SK-N-SH (cell line): ENCODE measurements around the gene IL1F10. TPM values are rescaled to one million over a fixed set of nuclear protein-coding genes. Genes with fewer than 3 reads are reported as not detected.

Experiments
- CTCF ChIA-PET: fragments of 300-600, 350-600 bp; formaldehyde crosslinking; extraction: SDS; loops from one replicate; lab custom pipeline; 2021; lab: Yijun Ruan, JAX
- POLR2A ChIA-PET: fragments of 350-600 bp; sonication (Branson Sonifier 250); formaldehyde crosslinking; extraction: SDS; loops from one replicate; lab custom pipeline; 2020; ENCODE audit warnings: antibody characterized with exemption, inconsistent platforms; lab: Yijun Ruan, JAX
- DNase-seq: peaks from one replicate; pipeline ENCODE4 v3.0.0; 2012
- H2AFZ ChIP-seq: fragments of 200-600 bp; sonication (generic); 2 replicates; pipeline ENCODE4 v1.8.1; 2016; ENCODE audit warnings: antibody characterized with exemption, mild to moderate bottlenecking, low read depth
- H3F3A ChIP-seq: fragments of 200-600 bp; sonication (generic); replicated peaks from 2 replicates; pipeline ENCODE3; 2016; ENCODE audit warnings: antibody characterized with exemption, mild to moderate bottlenecking; ENCODE audit not compliant: insufficient read depth
- H3K27ac ChIP-seq, 2 experiments: fragments of 200-500 bp in 1 of 2; fragments of 200-600 bp in 1 of 2; sonication (Bioruptor generic) in 1 of 2; sonication (generic), shearing (Covaris generic) in 1 of 2; 2 replicates each; pipeline versions ENCODE4 v1.5.1 to v1.6.1; 2014 to 2016; ENCODE audit warnings: low read depth in 2 of 2, inconsistent platforms in 1 of 2, low read length in 1 of 2, mild to moderate bottlenecking in 1 of 2, mixed read lengths in 1 of 2
- H3K27me3 ChIP-seq: fragments of 200-600 bp; sonication (generic), shearing (Covaris generic); 2 replicates; pipeline ENCODE4 v1.6.1; 2016; ENCODE audit warnings: mixed run types; ENCODE audit not compliant: insufficient read depth
- H3K36me3 ChIP-seq, 2 experiments: fragments of 200-500 bp in 1 of 2; fragments of 200-600 bp in 1 of 2; sonication (Bioruptor generic) in 1 of 2; sonication (generic) in 1 of 2; replicated peaks in 1 of 2; 2 replicates each; pipeline versions ENCODE3 to v1.5.1; 2014 to 2016; ENCODE audit warnings: low read length in 1 of 2, mild to moderate bottlenecking in 1 of 2; ENCODE audit not compliant: insufficient read depth in 2 of 2, control insufficient read depth in 1 of 2
- H3K4me1 ChIP-seq, 2 experiments: fragments of 200-500 bp in 1 of 2; fragments of 200-600 bp in 1 of 2; sonication (Bioruptor generic) in 1 of 2; sonication (generic), shearing (Covaris generic) in 1 of 2; 2 replicates each; pipeline versions ENCODE4 v1.5.1 to v1.6.1; 2014 to 2016; ENCODE audit warnings: low read depth in 1 of 2, low read length in 1 of 2, mixed run types in 1 of 2; ENCODE audit not compliant: insufficient read depth in 2 of 2, control insufficient read depth in 1 of 2
- H3K4me2 ChIP-seq: fragments of 200-600 bp; sonication (generic), shearing (Covaris generic); 2 replicates; pipeline ENCODE4 v1.6.1; 2017; ENCODE audit warnings: mixed run types
- H3K4me3 ChIP-seq, 2 experiments: fragments of 200-500 bp in 1 of 2; fragments of 200-600 bp in 1 of 2; sonication (Bioruptor generic) in 1 of 2; sonication (generic), shearing (Covaris generic) in 1 of 2; 2 replicates each; pipeline versions ENCODE4 v1.5.1 to v1.8.1; 2014 to 2016; ENCODE audit warnings: low read depth in 2 of 2, inconsistent platforms in 1 of 2, low read length in 1 of 2, mild to moderate bottlenecking in 1 of 2, mixed read lengths in 1 of 2, moderate library complexity in 1 of 2
- H3K79me2 ChIP-seq: fragments of 200-600 bp; sonication (generic); 2 replicates; pipeline ENCODE4 v1.8.1; 2017; ENCODE audit warnings: mild to moderate bottlenecking; ENCODE audit not compliant: insufficient read depth
- H3K9ac ChIP-seq: fragments of 200-600 bp; sonication (generic); 2 replicates; pipeline ENCODE4 v1.6.1; 2017; ENCODE audit warnings: mixed run types
- H3K9me2 ChIP-seq: fragments of 200-600 bp; sonication (generic); 2 replicates; pipeline ENCODE4 v1.6.1; 2017; ENCODE audit warnings: mixed run types
- H3K9me3 ChIP-seq: fragments of 200-600 bp; sonication (generic); 2 replicates; pipeline ENCODE4 v1.6.1; 2017; ENCODE audit warnings: mixed run types, mild to moderate bottlenecking, moderate library complexity
- H4K20me1 ChIP-seq: fragments of 200-600 bp; sonication (generic); 2 replicates; pipeline ENCODE4 v1.6.1; 2017; ENCODE audit warnings: mild to moderate bottlenecking, mixed run types; ENCODE audit not compliant: insufficient read depth
- CHD2 ChIP-seq: fragments of 150-350 bp; IDR thresholded peaks from 2 replicates; pipeline ENCODE4 v1.6.1; 2018; ENCODE audit warnings: low read length; ENCODE audit not compliant: partially characterized antibody
- EZH2phosphoT487 ChIP-seq: fragments of 200-600 bp; sonication (generic); IDR thresholded peaks from 2 replicates; pipeline ENCODE4 v1.6.1; 2017; ENCODE audit warnings: low read depth, mixed run types, mild to moderate bottlenecking, antibody characterized with exemption, moderate library complexity, borderline replicate concordance
- FOXJ3 ChIP-seq: sonication (generic); formaldehyde crosslinking; IDR thresholded peaks from 2 replicates; pipeline ENCODE4 v1.5.1; 2020; ENCODE audit warnings: mild to moderate bottlenecking, missing genetic modification reagents
- GATA2 ChIP-seq: sonication (generic); formaldehyde crosslinking; IDR thresholded peaks from 2 replicates; pipeline ENCODE4 v1.5.0; 2020; ENCODE audit warnings: mild to moderate bottlenecking, missing genetic modification reagents
- JUND ChIP-seq: IDR thresholded peaks from 2 replicates; pipeline ENCODE4 v1.4.0; 2012
- MEF2A ChIP-seq: IDR thresholded peaks from 2 replicates; pipeline ENCODE4 v1.4.0; 2012; ENCODE audit warnings: low read depth, borderline replicate concordance
- NFIC ChIP-seq: IDR thresholded peaks from 2 replicates; pipeline ENCODE4 v1.4.0; 2012; ENCODE audit warnings: borderline replicate concordance
- NRF1 ChIP-seq: IDR thresholded peaks from 2 replicates; pipeline ENCODE4 v1.6.1; 2012; ENCODE audit warnings: low read depth, mild to moderate bottlenecking, low read length
- RAD21 ChIP-seq: IDR thresholded peaks from 2 replicates; pipeline ENCODE4 v1.6.1; 2012; ENCODE audit warnings: mild to moderate bottlenecking, low read length
- RFX5 ChIP-seq: IDR thresholded peaks from 2 replicates; pipeline ENCODE4 v1.6.1; 2012; ENCODE audit warnings: mild to moderate bottlenecking, improper control_type of control experiment, low read length
- TAF1 ChIP-seq: IDR thresholded peaks from 2 replicates; pipeline ENCODE4 v1.6.1; 2012; ENCODE audit warnings: low read depth, mild to moderate bottlenecking, low read length, moderate library complexity, borderline replicate concordance
- YY1 ChIP-seq: IDR thresholded peaks from 2 replicates; pipeline ENCODE4 v1.4.0; 2012; ENCODE audit warnings: low read depth, mild to moderate bottlenecking
- WGBS: methylation state at CpG from one replicate; pipeline ENCODE4 v1.1.6; 2017; ENCODE audit warnings: low lambda C conversion rate; 5-methylcytosine and 5-hydroxymethylcytosine counted together
- polyA plus RNA-seq, 3 experiments: library from polyadenylated mRNA; depleted of rRNA; stranded (reverse); fragments of >200 nt; gene quantifications; 2 replicates each; pipeline ENCODE4 v1.2.3, GENCODE V29; 2012
- TF ChIP-seq, protein P1 (sequence below): IDR thresholded peaks from 2 replicates; pipeline ENCODE4 v1.4.0; 2012; ENCODE audit warnings: low read depth
- TF ChIP-seq, protein P2 (sequence below): IDR thresholded peaks from 2 replicates; pipeline ENCODE4 v1.6.1; 2012; ENCODE audit warnings: mild to moderate bottlenecking, low read depth, low read length, moderate library complexity

IL1F10 gene
- polyA plus RNA-seq, 1 of the 3 experiments (the other 2 are of a cell fraction): not detected

DNA sequence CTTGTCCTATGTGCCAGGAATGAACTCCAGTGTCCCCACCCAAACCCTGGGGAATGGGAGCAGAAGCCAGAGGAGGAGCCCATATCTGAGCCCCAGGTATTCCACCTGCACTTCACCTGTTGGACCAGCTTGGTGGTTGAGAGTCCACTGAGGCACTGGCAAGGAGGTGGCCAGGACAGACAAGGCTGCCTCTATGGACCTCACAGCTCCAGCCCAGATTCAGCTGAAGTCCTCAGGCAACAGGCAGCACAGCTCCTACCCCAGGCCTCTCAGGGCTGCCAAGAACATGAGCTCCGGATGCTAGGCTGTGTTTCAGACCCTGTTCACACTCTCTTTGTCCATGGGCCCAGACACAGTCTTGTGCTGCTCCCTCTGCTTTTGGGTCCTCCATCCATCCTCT, 2.9 kb upstream of the IL1F10 start:
- Histone ChIP-seq H3K79me2 (no peaks in the 10 kb centered on the region), H4K20me1 (no peaks in the 10 kb centered on the region), H2AFZ (no peak overlapping the region), H3K27ac (no peak overlapping the region), H3K36me3 (no peaks in the 10 kb centered on the region), H3K27me3 (no peaks in the 10 kb centered on the region; the same call in 1 of the 2 replicates), H3F3A (no peaks in the 10 kb centered on the region), H3K4me2 (no peak overlapping the region), H3K4me1 (no peaks in the 10 kb centered on the region), H3K9me3 (no peaks in the 10 kb centered on the region), H3K9me2 (no peaks in the 10 kb centered on the region), H3K9ac (no peak overlapping the region), H3K4me3 (no peak overlapping the region)
- TF ChIP-seq, protein P1, sequence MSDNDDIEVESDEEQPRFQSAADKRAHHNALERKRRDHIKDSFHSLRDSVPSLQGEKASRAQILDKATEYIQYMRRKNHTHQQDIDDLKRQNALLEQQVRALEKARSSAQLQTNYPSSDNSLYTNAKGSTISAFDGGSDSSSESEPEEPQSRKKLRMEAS: no peak
- TF ChIP-seq FOXJ3 (CRISPR knock-in tag): no peak
- no peak for TF ChIP-seq NRF1
- no peak for TF ChIP-seq RFX5
- no peak for TF ChIP-seq JUND
- TF ChIP-seq, protein P2, sequence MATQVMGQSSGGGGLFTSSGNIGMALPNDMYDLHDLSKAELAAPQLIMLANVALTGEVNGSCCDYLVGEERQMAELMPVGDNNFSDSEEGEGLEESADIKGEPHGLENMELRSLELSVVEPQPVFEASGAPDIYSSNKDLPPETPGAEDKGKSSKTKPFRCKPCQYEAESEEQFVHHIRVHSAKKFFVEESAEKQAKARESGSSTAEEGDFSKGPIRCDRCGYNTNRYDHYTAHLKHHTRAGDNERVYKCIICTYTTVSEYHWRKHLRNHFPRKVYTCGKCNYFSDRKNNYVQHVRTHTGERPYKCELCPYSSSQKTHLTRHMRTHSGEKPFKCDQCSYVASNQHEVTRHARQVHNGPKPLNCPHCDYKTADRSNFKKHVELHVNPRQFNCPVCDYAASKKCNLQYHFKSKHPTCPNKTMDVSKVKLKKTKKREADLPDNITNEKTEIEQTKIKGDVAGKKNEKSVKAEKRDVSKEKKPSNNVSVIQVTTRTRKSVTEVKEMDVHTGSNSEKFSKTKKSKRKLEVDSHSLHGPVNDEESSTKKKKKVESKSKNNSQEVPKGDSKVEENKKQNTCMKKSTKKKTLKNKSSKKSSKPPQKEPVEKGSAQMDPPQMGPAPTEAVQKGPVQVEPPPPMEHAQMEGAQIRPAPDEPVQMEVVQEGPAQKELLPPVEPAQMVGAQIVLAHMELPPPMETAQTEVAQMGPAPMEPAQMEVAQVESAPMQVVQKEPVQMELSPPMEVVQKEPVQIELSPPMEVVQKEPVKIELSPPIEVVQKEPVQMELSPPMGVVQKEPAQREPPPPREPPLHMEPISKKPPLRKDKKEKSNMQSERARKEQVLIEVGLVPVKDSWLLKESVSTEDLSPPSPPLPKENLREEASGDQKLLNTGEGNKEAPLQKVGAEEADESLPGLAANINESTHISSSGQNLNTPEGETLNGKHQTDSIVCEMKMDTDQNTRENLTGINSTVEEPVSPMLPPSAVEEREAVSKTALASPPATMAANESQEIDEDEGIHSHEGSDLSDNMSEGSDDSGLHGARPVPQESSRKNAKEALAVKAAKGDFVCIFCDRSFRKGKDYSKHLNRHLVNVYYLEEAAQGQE: no peak
- TF ChIP-seq MEF2A: no peak
- TF ChIP-seq TAF1: no peak
- no peak for TF ChIP-seq GATA2 (CRISPR knock-in tag)
- no peak for TF ChIP-seq CHD2
- no peak for TF ChIP-seq EZH2phosphoT487
- TF ChIP-seq RAD21: no peak
- no peak for DNase-seq
- ChIA-PET POLR2A (no interaction called here), CTCF (interaction anchor here (1.1 kb wide), 1 partner anchor 15 kb away, joined by 4 read pairs; no protein-coding TSS in a partner anchor)
- WGBS: no CpG with 5 or more reads among the region's 1 CpG

DNA sequence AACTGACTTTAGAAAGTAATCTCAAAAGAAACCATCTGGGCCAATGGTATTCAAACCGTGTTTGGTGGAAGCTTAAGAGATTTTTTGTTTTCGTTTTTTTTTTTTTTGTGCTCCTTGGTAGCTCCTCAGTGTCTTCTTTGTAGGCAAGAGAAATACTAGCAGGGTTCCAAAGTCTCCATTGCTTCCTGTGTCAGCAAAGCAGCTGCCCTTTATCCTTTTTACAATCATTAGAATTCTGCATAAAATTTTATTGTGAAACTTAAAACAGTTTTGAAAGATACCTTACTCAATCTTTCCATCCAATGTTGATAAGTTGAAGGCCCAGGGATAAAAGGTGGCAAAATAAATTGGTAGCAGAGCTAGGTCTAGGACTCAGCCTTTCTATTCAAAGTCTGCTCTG, 479 bp downstream of the IL1F10 start:
- Histone ChIP-seq H3K4me1 (no peaks in the 10 kb centered on the region), H3K9ac (no peak overlapping the region), H3K36me3 (no peaks in the 10 kb centered on the region), H3K79me2 (no peaks in the 10 kb centered on the region), H3K4me2 (no peak overlapping the region), H3K9me2 (no peaks in the 10 kb centered on the region), H2AFZ (no peak overlapping the region), H3K27ac (no peak overlapping the region), H3F3A (no peaks in the 10 kb centered on the region), H3K27me3 (no peaks in the 10 kb centered on the region; the same call in 1 of the 2 replicates), H3K4me3 (no peak overlapping the region), H3K9me3 (no peaks in the 10 kb centered on the region), H4K20me1 (no peaks in the 10 kb centered on the region)
- POLR2A ChIA-PET: no interaction called here
- CTCF ChIA-PET: interaction anchor here (0.9 kb wide), 1 partner anchor 12 kb away, joined by 3 read pairs; no protein-coding TSS in a partner anchor
- TF ChIP-seq EZH2phosphoT487 (no peak), YY1 (no peak), NFIC (no peak)
- TF ChIP-seq, protein P1: no peak
- no peak for DNase-seq
- WGBS: 2% methylated on average over 2 of the region's 2 CpGs
